Measurements from ENCODE around the gene PLXNA2. TPM values are rescaled to one million over a fixed set of nuclear protein-coding genes. Genes with fewer than 3 reads are reported as not detected.

PLXNA2 gene
- total RNA-seq, 2 experiments from 2014 or later: 0.04 TPM; not detected in 1

DNA sequence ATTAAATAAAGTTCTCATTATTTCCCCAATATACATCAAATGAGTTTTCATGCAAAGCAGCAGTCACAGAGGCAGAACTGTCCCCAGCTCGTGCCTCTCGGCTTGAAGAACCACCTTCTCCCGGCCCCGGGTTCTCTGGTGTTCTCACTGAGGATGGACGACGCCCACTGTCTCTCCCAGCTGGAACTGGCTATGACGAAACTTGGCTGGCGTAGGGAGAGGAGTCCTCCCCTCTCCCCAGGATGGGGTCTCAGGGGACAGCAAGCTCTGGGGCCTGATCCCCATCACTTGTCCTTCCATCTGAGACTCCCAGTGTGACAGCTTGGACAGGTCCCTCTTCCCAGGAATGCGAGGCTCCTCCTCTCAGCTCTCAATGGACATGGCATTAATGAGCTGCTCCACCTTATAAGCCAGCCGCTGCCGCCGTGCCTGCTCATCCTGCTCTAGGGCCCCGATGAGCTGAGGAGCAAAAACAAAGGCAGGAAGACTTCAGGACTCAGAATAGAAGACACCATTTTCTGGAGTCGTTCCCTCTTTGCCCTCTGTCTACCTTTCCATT lies 217.2 kb downstream of the PLXNA2 start:
- DNase-seq (no peak), ATAC-seq (no peak)
- Mint-ChIP-seq H3K27me3 (peaks cover 1% of the 10 kb centered on the region), H3K9me3 (ENCODE audit: low read depth) (no peaks in the 10 kb centered on the region), H3K4me1 (no peaks in the 10 kb centered on the region), H3K36me3 (ENCODE audit: low read depth) (no peaks in the 10 kb centered on the region), H3K27ac (no peak overlapping the region), H3K4me3 (no peak overlapping the region)
- ChIA-PET CTCF (interaction anchor here (1.3 kb wide), 1 partner anchor 66 kb away, joined by 3 read pairs; no protein-coding TSS in a partner anchor), POLR2A (no interaction called here)
- intact Hi-C loops (cut with DNase I, micrococcal nuclease): no loop called here

DNA sequence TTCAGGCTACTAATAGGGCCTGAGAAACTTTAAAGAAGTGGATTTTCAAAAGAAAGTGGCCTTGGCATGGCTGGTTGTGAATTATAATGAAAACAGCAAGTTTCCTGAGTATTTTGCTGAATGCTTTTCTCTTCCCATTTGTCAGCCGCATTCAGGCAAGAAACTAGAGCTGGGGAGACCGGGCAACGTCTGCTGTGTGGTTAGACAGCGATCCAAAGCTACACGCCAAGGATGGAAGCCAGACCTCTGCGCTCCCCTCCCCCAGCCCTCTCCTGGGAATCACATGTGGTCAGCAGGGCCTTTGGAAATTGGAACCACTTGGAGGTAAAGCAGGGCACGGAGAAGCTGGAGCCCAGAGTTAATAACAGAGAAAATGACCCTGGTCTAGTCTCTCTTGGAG lies 219.2 kb downstream of the PLXNA2 start:
- no peak overlapping the region for H3K4me3 Mint-ChIP-seq
- intact Hi-C loops (cut with DNase I, micrococcal nuclease): no loop called here
- H3K27ac Mint-ChIP-seq: no peak overlapping the region
- H3K27me3 Mint-ChIP-seq: no peaks in the 10 kb centered on the region
- ChIA-PET CTCF (interaction anchor here (0.7 to 5.7 kb wide), 4 partner anchors 69 to 219 kb away, joined by 3 to 61 read pairs (median 27); partner anchors contain the start of gene PLXNA2), POLR2A (no interaction called here)
- DNase-seq (no peak), ATAC-seq (no peak)
- no peaks in the 10 kb centered on the region for H3K9me3 Mint-ChIP-seq (ENCODE audit: low read depth)
- H3K36me3 Mint-ChIP-seq (ENCODE audit: low read depth): no peaks in the 10 kb centered on the region
- H3K4me1 Mint-ChIP-seq: no peaks in the 10 kb centered on the region

DNA sequence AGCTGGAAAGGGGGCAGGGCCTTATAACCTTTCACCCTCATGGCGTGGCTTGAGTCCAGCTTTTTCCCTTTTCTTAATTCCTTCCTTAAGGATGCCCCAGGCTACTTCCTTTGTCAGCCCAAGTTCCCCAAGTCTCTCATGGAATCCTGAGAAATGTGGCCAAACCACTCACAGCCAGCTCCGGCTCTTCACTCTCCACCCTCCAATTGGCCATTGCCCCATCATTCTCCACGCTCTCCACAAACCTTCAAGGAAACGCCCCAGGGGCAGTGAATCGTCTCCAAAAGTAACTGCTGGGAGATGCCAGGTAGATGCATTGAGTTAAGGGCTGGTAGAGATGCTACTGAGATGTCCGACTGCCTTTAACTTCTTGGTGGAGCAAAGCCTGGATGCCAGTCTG lies 219.8 kb downstream of the PLXNA2 start:
- ChIA-PET POLR2A (no interaction called here), CTCF (interaction anchor here (0.7 to 5.7 kb wide), 9 partner anchors 29 to 659 kb away, joined by 3 to 61 read pairs (median 3); partner anchors contain the start of gene PLXNA2)
- intact Hi-C loops (cut with DNase I, micrococcal nuclease): loop anchor here in 1 of 2 experiments (5.0 kb wide), 1 partner anchor 1223 kb away; no protein-coding TSS in a partner anchor
- Mint-ChIP-seq H3K4me1 (no peaks in the 10 kb centered on the region), H3K9me3 (ENCODE audit: low read depth) (no peaks in the 10 kb centered on the region), H3K36me3 (ENCODE audit: low read depth) (no peaks in the 10 kb centered on the region), H3K27ac (no peak overlapping the region), H3K27me3 (no peaks in the 10 kb centered on the region), H3K4me3 (no peak overlapping the region)
- ATAC-seq (no peak), DNase-seq (no peak)

DNA sequence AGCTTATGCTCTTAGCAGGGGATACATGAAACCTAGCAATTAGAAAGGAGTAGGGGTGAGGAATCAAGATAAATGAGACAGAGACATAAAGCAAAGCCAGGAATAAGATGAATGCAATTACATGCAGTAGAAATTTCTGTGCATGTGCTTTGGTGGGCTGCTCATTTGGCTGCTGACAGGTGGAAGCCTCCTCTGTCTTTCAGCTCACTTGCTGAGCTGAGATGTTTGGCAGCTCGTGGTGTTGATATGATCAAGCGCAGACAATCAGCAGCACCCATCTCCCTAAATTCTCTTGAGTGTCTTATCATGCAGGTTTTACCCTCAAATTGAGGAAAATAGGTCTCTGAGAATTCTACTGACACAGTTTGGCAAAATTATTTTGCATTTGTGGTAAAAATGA lies 224.9 kb downstream of the PLXNA2 start:
- Mint-ChIP-seq H3K27me3 (no peaks in the 10 kb centered on the region), H3K4me1 (no peaks in the 10 kb centered on the region), H3K27ac (no peak overlapping the region), H3K36me3 (ENCODE audit: low read depth) (no peaks in the 10 kb centered on the region), H3K9me3 (ENCODE audit: low read depth) (no peaks in the 10 kb centered on the region), H3K4me3 (no peak overlapping the region)
- intact Hi-C loops (cut with DNase I, micrococcal nuclease): no loop called here
- DNase-seq (no peak), ATAC-seq (no peak)
- ChIA-PET POLR2A (no interaction called here), CTCF (interaction anchor here (0.8 to 1.8 kb wide), 5 partner anchors 16 to 227 kb away, joined by 3 to 6 read pairs (median 3); no protein-coding TSS in a partner anchor)

DNA sequence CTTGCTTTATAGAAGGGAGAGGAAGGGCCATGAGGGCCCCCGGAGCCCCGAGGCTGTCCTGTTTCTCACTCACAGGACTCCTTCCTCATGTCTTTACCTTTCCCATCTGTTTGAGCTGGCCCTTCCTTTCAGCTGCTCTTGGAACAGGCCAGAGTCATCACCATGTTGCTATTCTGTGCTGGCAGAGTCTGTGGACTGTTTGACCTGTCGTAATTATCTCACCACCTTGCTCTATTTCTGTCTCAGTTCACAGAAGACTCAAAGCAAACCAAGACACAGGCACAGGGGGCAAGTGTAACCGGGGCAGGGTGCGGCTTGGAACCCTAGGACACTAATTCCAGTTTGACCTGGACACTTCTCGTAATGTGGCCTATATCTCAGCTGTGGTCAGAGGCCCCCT lies 228.9 kb downstream of the PLXNA2 start:
- intact Hi-C loops (cut with DNase I, micrococcal nuclease): no loop called here
- no peak overlapping the region for H3K4me3 Mint-ChIP-seq

DNA sequence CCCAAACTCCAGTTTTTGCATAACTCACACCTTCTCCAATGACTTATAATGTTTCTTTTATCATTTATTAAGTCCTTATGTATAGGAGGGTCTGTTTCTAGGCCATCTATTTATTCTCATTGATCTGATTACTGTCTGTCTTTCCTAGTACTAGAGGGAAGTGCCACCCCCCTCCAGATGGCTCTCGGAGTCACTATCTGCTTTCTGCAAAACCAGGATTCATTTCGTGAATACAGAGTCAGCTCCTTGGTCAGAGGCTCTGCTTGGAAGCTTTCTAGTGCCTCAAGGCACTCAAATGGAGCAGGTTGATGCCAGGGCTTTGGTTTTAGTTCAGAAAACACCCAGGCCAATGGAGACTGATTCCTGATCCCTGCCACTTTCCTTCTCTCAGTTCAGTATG lies 231.0 kb downstream of the PLXNA2 start:
- no peak overlapping the region for H3K27ac Mint-ChIP-seq
- ChIA-PET CTCF (interaction anchor here (0.7 to 2.7 kb wide), 4 partner anchors 9 to 622 kb away, joined by 3 to 11 read pairs (median 3); no protein-coding TSS in a partner anchor), POLR2A (no interaction called here)
- DNase-seq (no peak), ATAC-seq (no peak)
- no peaks in the 10 kb centered on the region for H3K36me3 Mint-ChIP-seq (ENCODE audit: low read depth)
- intact Hi-C loops (cut with DNase I, micrococcal nuclease): no loop called here
- no peak overlapping the region for H3K4me3 Mint-ChIP-seq
- H3K27me3 Mint-ChIP-seq: no peaks in the 10 kb centered on the region
- no peaks in the 10 kb centered on the region for H3K4me1 Mint-ChIP-seq
- H3K9me3 Mint-ChIP-seq (ENCODE audit: low read depth): no peaks in the 10 kb centered on the region

More for the DNA sequence above, 228.9 kb downstream of the PLXNA2 start:
- no peak overlapping the region for H3K27ac Mint-ChIP-seq
- no peaks in the 10 kb centered on the region for H3K36me3 Mint-ChIP-seq (ENCODE audit: low read depth)
- CTCF ChIA-PET: interaction anchor here (0.6 to 1.1 kb wide), 2 partner anchors 93 to 119 kb away, joined by 3 read pairs; no protein-coding TSS in a partner anchor
- POLR2A ChIA-PET: no interaction called here
- ATAC-seq (no peak), DNase-seq (no peak)
- H3K4me1 Mint-ChIP-seq: no peaks in the 10 kb centered on the region
- H3K27me3 Mint-ChIP-seq: no peaks in the 10 kb centered on the region
- no peaks in the 10 kb centered on the region for H3K9me3 Mint-ChIP-seq (ENCODE audit: low read depth)

DNA sequence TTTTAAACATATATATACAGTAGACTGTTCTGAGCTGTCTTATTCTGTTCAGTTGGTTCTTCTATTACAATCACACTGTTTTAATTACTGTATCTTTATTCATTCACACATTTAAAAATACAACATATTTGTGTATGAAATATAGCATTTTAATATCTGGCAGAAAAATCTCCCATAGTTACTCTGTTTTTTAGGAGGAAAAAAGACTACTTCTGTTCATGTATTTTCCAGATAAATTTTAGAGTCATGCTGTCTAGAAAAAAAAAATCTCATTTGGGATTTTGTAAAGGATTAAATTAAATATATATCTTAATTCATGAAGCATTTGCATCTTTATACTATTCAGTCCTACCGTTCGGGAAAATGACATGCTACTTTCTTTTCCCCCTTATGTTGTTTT lies 231.5 kb downstream of the PLXNA2 start:
- no peaks in the 10 kb centered on the region for H3K27me3 Mint-ChIP-seq
- POLR2A ChIA-PET: interaction anchor here (0.7 kb wide), 1 partner anchor 71 kb away, joined by 3 read pairs; no protein-coding TSS in a partner anchor
- no peak overlapping the region for H3K4me3 Mint-ChIP-seq

DNA sequence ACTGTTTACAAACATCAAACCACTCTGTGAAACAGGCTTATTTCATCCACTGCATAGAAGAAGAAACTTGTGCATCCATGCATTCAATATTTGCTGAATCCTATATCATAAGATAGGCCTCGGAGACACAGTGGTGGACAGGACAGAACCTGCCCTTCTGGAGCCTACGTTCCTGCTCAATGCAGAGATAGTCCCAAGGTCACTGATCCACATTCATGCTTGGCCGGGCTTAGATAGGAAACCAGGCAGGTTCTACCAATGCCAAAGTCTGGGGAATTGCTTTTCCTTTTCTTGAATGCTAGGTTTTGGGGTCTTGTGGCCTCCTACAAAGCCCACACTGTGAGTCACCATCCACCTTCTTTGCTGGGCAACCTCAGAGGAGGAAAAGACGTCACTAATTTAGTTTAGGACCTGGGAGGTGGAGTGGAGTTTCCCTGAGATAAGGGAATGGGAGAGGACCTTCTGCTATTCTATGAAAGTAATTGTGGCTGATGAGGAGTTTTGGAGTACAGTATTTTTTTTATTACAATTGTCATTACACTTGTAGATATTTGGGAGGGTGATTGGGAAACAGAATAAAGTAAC lies 233.6 kb downstream of the PLXNA2 start:
- H3K27me3 Mint-ChIP-seq: no peaks in the 10 kb centered on the region
- intact Hi-C loops (cut with DNase I, micrococcal nuclease): no loop called here
- no peaks in the 10 kb centered on the region for H3K9me3 Mint-ChIP-seq (ENCODE audit: low read depth)
- ChIA-PET CTCF (no interaction called here), POLR2A (no interaction called here)
- H3K4me3 Mint-ChIP-seq: no peak overlapping the region
- H3K36me3 Mint-ChIP-seq (ENCODE audit: low read depth): no peaks in the 10 kb centered on the region
- DNase-seq (no peak), ATAC-seq (no peak)
- no peak overlapping the region for H3K27ac Mint-ChIP-seq
- no peaks in the 10 kb centered on the region for H3K4me1 Mint-ChIP-seq

More for the DNA sequence above, 231.5 kb downstream of the PLXNA2 start:
- no peaks in the 10 kb centered on the region for H3K9me3 Mint-ChIP-seq (ENCODE audit: low read depth)
- no peak overlapping the region for H3K27ac Mint-ChIP-seq
- no peaks in the 10 kb centered on the region for H3K4me1 Mint-ChIP-seq
- no peaks in the 10 kb centered on the region for H3K36me3 Mint-ChIP-seq (ENCODE audit: low read depth)
- DNase-seq: no peak
- CTCF ChIA-PET: interaction anchor here (1.0 to 2.7 kb wide), 2 partner anchors 10 to 19 kb away, joined by 3 to 11 read pairs; no protein-coding TSS in a partner anchor
- intact Hi-C loops (cut with DNase I, micrococcal nuclease): no loop called here
- ATAC-seq: no peak

DNA sequence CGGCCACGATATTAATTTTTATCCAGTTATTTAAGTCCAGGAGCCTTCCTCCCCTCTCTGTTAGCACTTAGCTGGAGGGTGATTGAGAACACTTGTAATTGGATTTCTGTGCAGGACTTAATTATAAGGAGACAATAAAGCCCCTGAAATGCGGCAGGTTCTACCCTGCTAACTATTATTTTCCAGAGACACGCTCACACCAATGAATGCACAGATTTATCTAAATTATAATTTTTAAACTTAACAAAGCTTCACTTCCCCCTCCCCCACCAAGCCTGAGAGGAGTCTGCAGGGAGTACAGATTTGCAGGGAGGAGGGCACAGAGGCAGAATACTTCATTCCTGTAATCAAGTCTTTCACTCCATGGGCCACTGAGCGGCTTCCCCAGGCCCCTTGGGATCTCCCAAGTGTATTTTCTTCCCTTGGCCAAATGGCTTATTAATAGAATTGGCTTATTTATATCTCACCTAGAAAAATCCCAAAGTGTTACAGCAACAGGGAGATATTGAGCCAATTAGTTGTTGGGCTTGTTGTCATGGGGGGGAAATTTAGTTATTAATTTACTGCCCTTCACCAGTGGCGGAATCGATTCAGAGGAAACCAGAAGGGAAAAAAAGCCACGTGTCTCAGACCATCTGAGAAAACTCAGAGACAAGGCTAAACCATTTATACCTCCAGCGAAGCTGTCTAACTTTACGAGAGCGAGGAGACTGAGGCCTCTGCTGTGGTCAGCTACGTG lies 234.3 kb downstream of the PLXNA2 start:
- no peak overlapping the region for H3K4me3 Mint-ChIP-seq
- no peak for DNase-seq
- intact Hi-C loops (cut with DNase I, micrococcal nuclease): no loop called here
- H3K36me3 Mint-ChIP-seq (ENCODE audit: low read depth): no peaks in the 10 kb centered on the region
- no peaks in the 10 kb centered on the region for H3K4me1 Mint-ChIP-seq
- H3K27ac Mint-ChIP-seq: no peak overlapping the region
- ATAC-seq: no peak
- ChIA-PET CTCF (interaction anchor here (0.6 to 3.8 kb wide), 2 partner anchors 12 to 931 kb away, joined by 3 to 18 read pairs; no protein-coding TSS in a partner anchor), POLR2A (no interaction called here)
- no peaks in the 10 kb centered on the region for H3K27me3 Mint-ChIP-seq
- no peaks in the 10 kb centered on the region for H3K9me3 Mint-ChIP-seq (ENCODE audit: low read depth)

DNA sequence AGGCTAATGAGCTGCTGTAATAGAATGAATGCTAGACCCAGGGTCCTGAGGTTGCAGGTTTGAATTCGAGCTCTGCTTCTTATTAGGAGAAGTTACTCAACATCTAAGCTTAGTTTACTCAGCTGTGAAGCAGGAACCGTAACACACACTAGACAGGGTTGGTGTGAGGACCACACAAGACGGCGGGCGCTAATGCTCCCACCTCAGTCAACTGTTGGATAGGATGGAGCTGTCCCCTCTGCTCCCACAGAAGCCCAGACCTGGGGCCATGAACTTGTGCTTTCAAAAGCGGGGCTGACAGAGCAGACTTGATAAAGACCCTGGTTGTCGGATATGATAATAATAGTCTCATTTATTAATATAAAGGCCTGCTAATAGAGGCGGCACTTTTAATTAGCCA lies 234.9 kb downstream of the PLXNA2 start:
- no peaks in the 10 kb centered on the region for H3K4me1 Mint-ChIP-seq
- ATAC-seq (no peak), DNase-seq (no peak)
- intact Hi-C loops (cut with DNase I, micrococcal nuclease): no loop called here
- H3K36me3 Mint-ChIP-seq (ENCODE audit: low read depth): no peaks in the 10 kb centered on the region
- ChIA-PET POLR2A (no interaction called here), CTCF (interaction anchor here (0.6 to 3.8 kb wide), 3 partner anchors 8 to 931 kb away, joined by 3 to 18 read pairs (median 3); no protein-coding TSS in a partner anchor)
- no peaks in the 10 kb centered on the region for H3K9me3 Mint-ChIP-seq (ENCODE audit: low read depth)
- no peak overlapping the region for H3K27ac Mint-ChIP-seq
- no peaks in the 10 kb centered on the region for H3K27me3 Mint-ChIP-seq
- H3K4me3 Mint-ChIP-seq: no peak overlapping the region

DNA sequence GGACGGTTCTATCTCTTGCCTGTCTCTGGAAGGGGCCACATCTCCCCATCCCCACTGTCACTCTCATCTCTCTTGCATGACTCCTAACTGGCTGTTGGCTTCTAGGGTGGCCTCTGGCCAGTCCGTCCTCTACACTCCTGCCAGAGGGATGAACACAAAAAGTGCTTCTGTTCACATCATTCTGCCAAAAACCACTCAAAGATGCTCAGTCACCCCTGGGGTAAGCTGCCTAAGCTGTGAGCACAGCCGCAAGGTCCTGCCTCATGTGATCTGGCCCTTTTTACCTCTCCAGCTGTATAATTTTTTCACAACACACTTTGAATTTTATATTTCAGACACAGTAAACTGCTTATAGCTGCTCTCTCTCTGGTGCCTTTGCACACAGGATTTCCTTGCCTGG lies 235.7 kb downstream of the PLXNA2 start:
- Mint-ChIP-seq H3K27me3 (no peaks in the 10 kb centered on the region), H3K4me1 (no peaks in the 10 kb centered on the region), H3K36me3 (ENCODE audit: low read depth) (no peaks in the 10 kb centered on the region), H3K9me3 (ENCODE audit: low read depth) (no peaks in the 10 kb centered on the region), H3K27ac (no peak overlapping the region), H3K4me3 (no peak overlapping the region)
- ATAC-seq (no peak), DNase-seq (no peak)
- ChIA-PET POLR2A (no interaction called here), CTCF (interaction anchor here (0.7 to 3.8 kb wide), 2 partner anchors 8 to 10 kb away, joined by 3 to 18 read pairs; no protein-coding TSS in a partner anchor)
- intact Hi-C loops (cut with DNase I, micrococcal nuclease): no loop called here
